ENCODE data around the gene CFAP77. TPM values are rescaled to one million over a fixed set of nuclear protein-coding genes. Genes with fewer than 3 reads are reported as not detected.

CFAP77 gene
- total RNA-seq, 2 experiments from 2014 or later = not detected

DNA sequence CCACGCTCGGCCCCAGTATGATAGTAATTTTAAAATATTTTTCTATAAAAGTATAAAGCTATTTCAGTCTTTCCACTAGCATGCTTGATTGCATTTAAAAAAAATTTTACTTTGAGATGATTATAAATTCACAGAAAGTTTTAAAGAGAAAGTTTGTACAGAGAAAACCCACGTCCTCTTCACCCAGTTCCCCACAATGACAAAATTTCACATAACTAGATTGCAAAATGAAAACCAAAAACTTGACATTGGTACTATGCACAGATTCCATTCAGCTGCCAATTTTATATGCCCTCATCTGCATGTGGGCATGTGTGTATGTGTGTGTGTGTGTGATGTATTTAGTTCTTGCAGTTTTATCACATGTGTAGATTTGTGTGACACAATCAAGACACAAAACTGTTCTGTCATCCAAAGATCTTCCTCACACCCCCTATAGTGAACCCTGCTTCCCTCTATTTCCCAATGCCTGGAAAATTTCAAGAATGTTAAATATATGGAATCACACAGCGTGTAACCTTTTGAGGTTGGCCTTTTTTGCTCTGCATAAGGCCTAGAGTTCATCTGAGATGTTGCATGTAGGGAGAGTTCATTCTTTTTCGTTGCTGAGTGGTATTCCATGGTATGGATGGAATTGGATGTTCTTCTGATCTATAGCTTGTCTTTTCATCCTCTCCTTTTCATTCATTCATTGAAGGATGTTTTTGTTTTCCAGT, 115.5 kb downstream of the CFAP77 start:
- Histone ChIP-seq H3K27ac (ENCODE audit: low read depth in 1 of 2, low read length in 2 of 2) (no peak overlapping the region), H3K36me3 (ENCODE audit: insufficient read depth, low read length) (no peaks in the 10 kb centered on the region), H3K9me3 (ENCODE audit: control insufficient read depth in 1 of 2, insufficient read depth in 1 of 2, low read length in 2 of 2) (peaks cover 0 to 8% of the 10 kb centered on the region in 2 experiments), H3K4me1 (ENCODE audit: insufficient read depth, low read length) (no peaks in the 10 kb centered on the region), H3K27me3 (ENCODE audit: control insufficient read depth in 1 of 2, insufficient read depth in 2 of 2, low read length in 2 of 2) (no peaks in the 10 kb centered on the region), H3K4me3 (ENCODE audit: low read length) (no peak overlapping the region)
- TF ChIP-seq CTCF (IDR thresholded peaks at IDR 0.05) = no peak
- H3K9me3 Mint-ChIP-seq = no peaks in the 10 kb centered on the region
- no peak overlapping the region for H3K4me3 Mint-ChIP-seq
- H3K27me3 Mint-ChIP-seq = peaks cover 24% of the 10 kb centered on the region
- no peaks in the 10 kb centered on the region for H3K36me3 Mint-ChIP-seq (ENCODE audit: low read depth)
- ChIA-PET CTCF (interaction anchor here (1.2 kb wide), 1 partner anchor 11 kb away, joined by 3 read pairs; no protein-coding TSS in a partner anchor), POLR2A (no interaction called here)
- no peaks in the 10 kb centered on the region for H3K4me1 Mint-ChIP-seq (ENCODE audit: low read depth)
- intact Hi-C loops (cut with DNase I, micrococcal nuclease) = no loop called here
- DNase-seq (no peak), ATAC-seq (ENCODE audit: poor library complexity) (no peak)
- no peak overlapping the region for H3K27ac Mint-ChIP-seq

DNA sequence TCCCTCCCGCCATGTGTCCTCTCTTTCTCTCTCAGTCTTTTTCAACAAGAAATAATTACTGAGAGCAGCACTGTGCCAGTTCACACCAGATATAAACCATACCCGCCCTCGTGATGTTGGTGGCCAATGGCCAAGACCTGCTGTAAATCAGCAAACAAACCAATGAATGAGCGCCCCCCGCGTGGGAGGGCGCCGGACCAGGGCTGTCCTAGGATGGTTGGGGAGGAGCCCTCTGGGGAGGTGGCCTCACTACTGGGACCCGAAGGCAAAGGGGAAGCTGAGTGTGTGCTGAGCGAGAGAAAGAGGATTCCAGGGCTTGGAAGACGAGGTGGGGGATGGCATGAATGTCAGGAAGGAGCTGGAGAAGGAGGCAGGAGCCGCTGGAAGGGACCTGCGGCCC, 121.2 kb downstream of the CFAP77 start:
- POLR2A ChIA-PET = no interaction called here
- intact Hi-C loops (cut with DNase I, micrococcal nuclease) = no loop called here
- CTCF ChIA-PET = no interaction called here

GRCh38 chr9:132531710-132532570, 121.9 kb downstream of the CFAP77 start:
- intact Hi-C loops (cut with DNase I, micrococcal nuclease) = no loop called here
- H3K4me3 Mint-ChIP-seq = no peak overlapping the region
- DNase-seq = no peak
- Histone ChIP-seq H3K36me3 (ENCODE audit: insufficient read depth, low read length) (no peaks in the 10 kb centered on the region), H3K27me3 (ENCODE audit: control insufficient read depth in 1 of 2, insufficient read depth in 2 of 2, low read length in 2 of 2) (peaks cover 4 to 15% of the 10 kb centered on the region in 2 experiments), H3K9me3 (ENCODE audit: control insufficient read depth in 1 of 2, insufficient read depth in 1 of 2, low read length in 2 of 2) (peaks cover 0 to 14% of the 10 kb centered on the region in 2 experiments), H3K4me1 (ENCODE audit: insufficient read depth, low read length) (no peaks in the 10 kb centered on the region), H3K27ac (ENCODE audit: low read depth in 1 of 2, low read length in 2 of 2) (no peak overlapping the region), H3K4me3 (ENCODE audit: low read length) (no peak overlapping the region)
- CTCF ChIA-PET = no interaction called here
- H3K9me3 Mint-ChIP-seq = peaks cover 2% of the 10 kb centered on the region
- H3K27ac Mint-ChIP-seq = no peak overlapping the region
- no peaks in the 10 kb centered on the region for H3K4me1 Mint-ChIP-seq (ENCODE audit: low read depth)
- no peaks in the 10 kb centered on the region for H3K36me3 Mint-ChIP-seq (ENCODE audit: low read depth)
- POLR2A ChIA-PET = no interaction called here
- no peak for TF ChIP-seq CTCF (IDR thresholded peaks at IDR 0.05)
- no peak for ATAC-seq (ENCODE audit: poor library complexity)
- H3K27me3 Mint-ChIP-seq = peaks cover 27% of the 10 kb centered on the region

More for the DNA sequence above, 121.2 kb downstream of the CFAP77 start:
- H3K27me3 Mint-ChIP-seq = peaks cover 27% of the 10 kb centered on the region
- H3K4me1 Mint-ChIP-seq (ENCODE audit: low read depth) = no peaks in the 10 kb centered on the region
- TF ChIP-seq CTCF (IDR thresholded peaks at IDR 0.05) = no peak
- no peak overlapping the region for H3K27ac Mint-ChIP-seq
- no peak overlapping the region for H3K4me3 Mint-ChIP-seq
- peaks cover 2% of the 10 kb centered on the region for H3K9me3 Mint-ChIP-seq
- no peaks in the 10 kb centered on the region for H3K36me3 Mint-ChIP-seq (ENCODE audit: low read depth)
- peaks cover 0 to 14% of the 10 kb centered on the region in 2 experiments for H3K9me3 ChIP-seq (ENCODE audit: control insufficient read depth in 1 of 2, insufficient read depth in 1 of 2, low read length in 2 of 2)
- no peak for DNase-seq
- H3K36me3 ChIP-seq (ENCODE audit: insufficient read depth, low read length) = no peaks in the 10 kb centered on the region
- no peak overlapping the region for H3K27ac ChIP-seq (ENCODE audit: low read depth in 1 of 2, low read length in 2 of 2)
- no peak for ATAC-seq (ENCODE audit: poor library complexity)
- peaks cover 4 to 15% of the 10 kb centered on the region in 2 experiments for H3K27me3 ChIP-seq (ENCODE audit: control insufficient read depth in 1 of 2, insufficient read depth in 2 of 2, low read length in 2 of 2)
- H3K4me3 ChIP-seq (ENCODE audit: low read length) = no peak overlapping the region
- no peaks in the 10 kb centered on the region for H3K4me1 ChIP-seq (ENCODE audit: insufficient read depth, low read length)
